ENCODE data around the gene DAB1. TPM values are rescaled to one million over a fixed set of nuclear protein-coding genes. Genes with fewer than 3 reads are reported as not detected.

Gene DAB1
- total and polyA plus RNA-seq, 2 of the 8 experiments (the other 6 are each of a cell fraction or from before 2014, with no cell fraction given), result 4.4 to 11.8 TPM

GRCh38 chr1:57381871-57382270 is 42.0 kb downstream of the DAB1 start (continued):
- TF ChIP-seq GTF2F1 (IDR thresholded peaks at IDR 0.05; ENCODE audit: borderline replicate concordance, low read depth, low read length) (no peak), CTBP2 (IDR thresholded peaks at IDR 0.05; ENCODE audit: borderline replicate concordance, insufficient read depth, insufficient read length, low read length) (no peak), SAP30 (IDR thresholded peaks at IDR 0.05; ENCODE audit: insufficient read depth, insufficient replicate concordance, low read length) (no peak), BACH1 (IDR thresholded peaks at IDR 0.05; ENCODE audit: low read length) (no peak), E2F6 (IDR thresholded peaks at IDR 0.05) (no peak)

Data from H1 (cell line).